B cell (primary cell): Measurements from ENCODE around the gene SMAGP. TPM values are rescaled to one million over a fixed set of nuclear protein-coding genes. Genes with fewer than 3 reads are reported as not detected.

Source experiments
- ATAC-seq: fragments of 200-7000 bp; cut with Tn5 transposase; one replicate; pipeline ENCODE4 v1.10.0; 2021; ENCODE audit warnings: low read depth, mild to moderate bottlenecking, moderate number of reproducible peaks, moderate library complexity
- CTCF ChIA-PET: fragments of 350-600 bp; sonication (Branson Sonifier 250); formaldehyde crosslinking; loops from one replicate; lab custom pipeline; 2021; ENCODE audit warnings: antibody characterized with exemption, inconsistent platforms; lab: Charles Lee
- POLR2A ChIA-PET: fragments of 350-600 bp; sonication (Branson Sonifier 250); formaldehyde crosslinking; loops from one replicate; lab custom pipeline; 2021; ENCODE audit warnings: antibody characterized with exemption; lab: Charles Lee
- DNase-seq: peaks from one replicate; pipeline ENCODE4 v3.0.0; 2013
- H2AFZ ChIP-seq: 2 replicates; pipeline ENCODE4 v1.6.1; 2012; ENCODE audit warnings: mild to moderate bottlenecking, low read depth, low read length; ENCODE audit not compliant: insufficient read depth, poor library complexity, severe bottlenecking
- H3K27ac ChIP-seq, 2 donors: 1 replicate in 1 of 2; 2 replicates in 1 of 2; pipeline ENCODE4 v1.5.1; 2012 to 2013; ENCODE audit warnings: low read length in 2 of 2, mild to moderate bottlenecking in 2 of 2, moderate library complexity in 1 of 2
- H3K27me3 ChIP-seq, 4 experiments: fragments of 200-600 bp in 1 of 4; sonication (generic) in 1 of 4; replicated peaks in 1 of 4; 1 replicate in 2 of 4; 2 replicates in 2 of 4; pipeline versions ENCODE4 v1.6.1 to v1.7.0; 2013 to 2016; ENCODE audit warnings: low read length in 3 of 4, mild to moderate bottlenecking in 2 of 4, mixed read lengths in 1 of 4, moderate library complexity in 1 of 4; ENCODE audit not compliant: insufficient read depth in 4 of 4, control insufficient read depth in 3 of 4; ENCODE audit errors: control extremely low read depth in 1 of 4
- H3K36me3 ChIP-seq, 2 experiments: replicated peaks in 1 of 2; 1 replicate in 1 of 2; 2 replicates in 1 of 2; pipeline versions ENCODE4 v1.6.1 to v1.7.1; 2013; ENCODE audit warnings: low read length in 1 of 2; ENCODE audit not compliant: insufficient read depth in 2 of 2, control insufficient read depth in 1 of 2; ENCODE audit errors: control extremely low read depth in 1 of 2, extremely low read depth in 1 of 2
- H3K4me1 ChIP-seq, 2 donors: fragments of 200-600 bp in 1 of 2; sonication (generic) in 1 of 2; 1 replicate in 1 of 2; 2 replicates in 1 of 2; pipeline versions ENCODE4 v1.5.1 to v1.6.1; 2013 to 2017; ENCODE audit warnings: low read length in 2 of 2; ENCODE audit not compliant: control insufficient read depth in 2 of 2, insufficient read depth in 2 of 2
- H3K4me2 ChIP-seq: replicated peaks from 2 replicates; pipeline ENCODE3; 2012; ENCODE audit warnings: mild to moderate bottlenecking, low read depth, low read length; ENCODE audit not compliant: poor library complexity, severe bottlenecking
- H3K4me3 ChIP-seq, 5 experiments: fragments of 200-600 bp in 1 of 5; sonication (generic) in 1 of 5; 1 replicate in 3 of 5; 2 replicates in 2 of 5; pipeline versions ENCODE4 v1.5.1 to v1.7.0; 2011 to 2016; ENCODE audit warnings: low read length in 4 of 5, mild to moderate bottlenecking in 4 of 5, low read depth in 2 of 5, control low read depth in 1 of 5, moderate library complexity in 1 of 5; ENCODE audit not compliant: insufficient read depth in 1 of 5; ENCODE audit errors: control extremely low read depth in 1 of 5, extremely low read depth in 1 of 5
- H3K79me2 ChIP-seq: fragments of 200-600 bp; sonication (generic); one replicate; pipeline ENCODE4 v1.6.0; 2016; ENCODE audit warnings: low read length; ENCODE audit not compliant: control insufficient read depth, insufficient read depth
- H3K9ac ChIP-seq: fragments of 200-600 bp; sonication (generic); 2 replicates; pipeline ENCODE4 v1.6.1; 2017; ENCODE audit warnings: mild to moderate bottlenecking, low read length, moderate library complexity
- H3K9me3 ChIP-seq, 3 donors: one replicate each; pipeline versions ENCODE4 v1.6.1 to v1.7.1; 2013; ENCODE audit warnings: low read length in 2 of 3; ENCODE audit not compliant: control insufficient read depth in 2 of 3, insufficient read depth in 1 of 3; ENCODE audit errors: control extremely low read depth in 1 of 3
- H4K20me1 ChIP-seq: 2 replicates; pipeline ENCODE4 v1.6.0; 2012; ENCODE audit warnings: mild to moderate bottlenecking, low read length; ENCODE audit not compliant: insufficient read depth, control insufficient read depth, poor library complexity, severe bottlenecking
- H3K27ac Mint-ChIP-seq: one replicate; pipeline ENCODE4 v1.8.0; 2021; ENCODE audit warnings: mixed read lengths
- H3K27me3 Mint-ChIP-seq: one replicate; pipeline ENCODE4 v1.8.0; 2021; ENCODE audit warnings: mixed read lengths
- H3K4me1 Mint-ChIP-seq: one replicate; pipeline ENCODE4 v1.8.0; 2021; ENCODE audit warnings: mixed read lengths
- H3K4me3 Mint-ChIP-seq: one replicate; pipeline ENCODE4 v1.8.0; 2021; ENCODE audit warnings: mixed read lengths
- H3K9me3 Mint-ChIP-seq: one replicate; pipeline ENCODE4 v1.8.0; 2022; ENCODE audit warnings: mixed read lengths; ENCODE audit not compliant: insufficient read depth
- EZH2 ChIP-seq: IDR thresholded peaks from 2 replicates; pipeline ENCODE4 v1.6.1; 2012; ENCODE audit warnings: borderline replicate concordance, low read depth, mild to moderate bottlenecking, moderate library complexity, low read length; ENCODE audit not compliant: insufficient read depth, poor library complexity, severe bottlenecking
- WGBS: methylation state at CpG from one replicate; pipeline ENCODE4 v1.1.5; 2013; ENCODE audit warnings: missing lambda C conversion rate; ENCODE audit not compliant: insufficient coverage; 5-methylcytosine and 5-hydroxymethylcytosine counted together
- intact Hi-C: fragments of 100-400 bp; cut with micrococcal nuclease; formaldehyde crosslinking; loops from one replicate; pipeline ENCODE4 v1.10.0; 2022
- polyA plus RNA-seq: library from polyadenylated mRNA; depleted of rRNA; stranded (reverse); fragments of >200 nt; gene quantifications from 2 replicates; pipeline ENCODE4 v1.2.3, GENCODE V29; 2012
- total RNA-seq, 2 donors: library from RNA; stranded (reverse); fragments of 120-200 nt in 1 of 2; gene quantifications; 1 replicate in 1 of 2; 2 replicates in 1 of 2; pipeline versions ENCODE4 v1.2.3 to v1.2.4, GENCODE V29; 2013 to 2022
- TF ChIP-seq, protein P1 (sequence below): fragments of 200-600 bp; IDR thresholded peaks from one replicate; pipeline ENCODE4 v1.8.0; 2022; ENCODE audit warnings: antibody characterized with exemption, mild to moderate bottlenecking

SMAGP gene
- total and polyA plus RNA-seq, 2 donors (not counting 1 experiment from before 2014, with no cell fraction given): 10.4 to 21.6 TPM

DNA sequence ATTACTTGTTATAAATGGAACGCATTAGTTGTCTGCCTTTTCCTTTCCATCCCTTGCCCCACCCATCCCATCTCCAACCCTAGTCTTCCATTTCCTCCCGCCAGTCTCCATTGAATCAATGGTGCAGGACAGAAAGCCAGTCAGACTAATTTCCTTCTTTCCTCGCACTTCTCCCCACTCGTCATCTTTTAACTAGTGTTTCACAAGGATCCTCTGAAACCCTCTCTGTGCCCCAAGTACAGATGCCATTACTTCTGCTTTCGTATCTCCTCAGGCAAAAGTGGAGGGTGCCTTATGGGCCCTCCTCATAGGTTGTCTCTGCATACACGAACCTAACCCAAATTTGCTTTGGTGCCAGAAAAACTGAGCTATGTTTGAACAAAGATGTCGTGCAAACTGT is 27.3 kb downstream of the SMAGP start:
- Histone ChIP-seq H2AFZ (no peak overlapping the region), H3K36me3 (peaks cover 2 to 59% of the 10 kb centered on the region in 2 experiments), H3K27me3 (no peaks in the 10 kb centered on the region), H3K4me1 (peaks cover 44 to 54% of the 10 kb centered on the region in 2 donors), H3K79me2 (peaks cover 35% of the 10 kb centered on the region), H3K9me3 (no peaks in the 10 kb centered on the region), H3K4me2 (no peak overlapping the region), H3K27ac (no peak overlapping the region), H3K9ac (no peak overlapping the region), H3K4me3 (no peak overlapping the region), H4K20me1 (peaks cover 45% of the 10 kb centered on the region)
- ChIA-PET CTCF (interaction anchor here (0.8 to 1.8 kb wide), 3 partner anchors 13 to 49 kb away, joined by 3 to 5 read pairs (median 4); no protein-coding TSS in a partner anchor), POLR2A (no interaction called here)
- TF ChIP-seq EZH2: no peak
- TF ChIP-seq, protein P1, sequence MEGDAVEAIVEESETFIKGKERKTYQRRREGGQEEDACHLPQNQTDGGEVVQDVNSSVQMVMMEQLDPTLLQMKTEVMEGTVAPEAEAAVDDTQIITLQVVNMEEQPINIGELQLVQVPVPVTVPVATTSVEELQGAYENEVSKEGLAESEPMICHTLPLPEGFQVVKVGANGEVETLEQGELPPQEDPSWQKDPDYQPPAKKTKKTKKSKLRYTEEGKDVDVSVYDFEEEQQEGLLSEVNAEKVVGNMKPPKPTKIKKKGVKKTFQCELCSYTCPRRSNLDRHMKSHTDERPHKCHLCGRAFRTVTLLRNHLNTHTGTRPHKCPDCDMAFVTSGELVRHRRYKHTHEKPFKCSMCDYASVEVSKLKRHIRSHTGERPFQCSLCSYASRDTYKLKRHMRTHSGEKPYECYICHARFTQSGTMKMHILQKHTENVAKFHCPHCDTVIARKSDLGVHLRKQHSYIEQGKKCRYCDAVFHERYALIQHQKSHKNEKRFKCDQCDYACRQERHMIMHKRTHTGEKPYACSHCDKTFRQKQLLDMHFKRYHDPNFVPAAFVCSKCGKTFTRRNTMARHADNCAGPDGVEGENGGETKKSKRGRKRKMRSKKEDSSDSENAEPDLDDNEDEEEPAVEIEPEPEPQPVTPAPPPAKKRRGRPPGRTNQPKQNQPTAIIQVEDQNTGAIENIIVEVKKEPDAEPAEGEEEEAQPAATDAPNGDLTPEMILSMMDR: no peak
- peaks cover 67% of the 10 kb centered on the region for H3K4me1 Mint-ChIP-seq
- H3K27ac Mint-ChIP-seq: peak overlapping the region; percentile 38
- WGBS: 88% methylated on average over 6 of the region's 7 CpGs
- DNase-seq: no peak
- H3K27me3 Mint-ChIP-seq: no peaks in the 10 kb centered on the region
- no peaks in the 10 kb centered on the region for H3K9me3 Mint-ChIP-seq
- peak overlapping the region; percentile 20 for H3K4me3 Mint-ChIP-seq
- intact Hi-C loops: loop anchor here (10.0 kb wide), 1 partner anchor 478 kb away; the partner anchor contains the start of gene ATF1
- ATAC-seq: no peak

DNA sequence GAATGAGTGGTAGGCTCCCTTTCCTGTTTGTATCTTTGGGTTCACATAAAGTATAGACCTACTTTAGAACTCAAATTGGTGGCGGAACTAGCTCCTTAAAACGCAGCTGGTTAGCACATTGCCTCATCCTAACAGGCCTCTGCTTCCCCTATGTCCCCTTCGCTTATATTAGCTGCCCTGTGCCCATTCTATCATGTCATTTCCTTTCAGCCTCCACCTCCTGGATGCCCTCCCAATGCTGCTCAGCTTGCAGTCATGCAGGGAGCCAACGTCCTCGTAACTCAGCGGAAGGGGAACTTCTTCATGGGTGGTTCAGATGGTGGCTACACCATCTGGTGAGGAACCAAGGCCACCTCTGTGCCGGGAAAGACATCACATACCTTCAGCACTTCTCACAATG is 28.1 kb downstream of the SMAGP start:
- Histone ChIP-seq H3K27ac (no peak overlapping the region), H3K9me3 (no peaks in the 10 kb centered on the region), H3K9ac (no peak overlapping the region), H2AFZ (no peak overlapping the region), H3K27me3 (no peaks in the 10 kb centered on the region), H3K4me1 (peaks cover 36 to 49% of the 10 kb centered on the region in 2 donors), H3K4me3 (no peak overlapping the region), H3K36me3 (peaks cover 2 to 57% of the 10 kb centered on the region in 2 experiments), H3K79me2 (peaks cover 29% of the 10 kb centered on the region), H3K4me2 (no peak overlapping the region), H4K20me1 (peaks cover 45% of the 10 kb centered on the region)
- no peaks in the 10 kb centered on the region for H3K27me3 Mint-ChIP-seq
- TF ChIP-seq, protein P1: no peak
- no peak for TF ChIP-seq EZH2
- no peaks in the 10 kb centered on the region for H3K9me3 Mint-ChIP-seq
- H3K4me3 Mint-ChIP-seq: peak overlapping the region; percentile 52
- ATAC-seq: no peak
- peaks cover 60% of the 10 kb centered on the region for H3K4me1 Mint-ChIP-seq
- DNase-seq: no peak
- ChIA-PET POLR2A (no interaction called here), CTCF (interaction anchor here (1.0 to 2.0 kb wide), 3 partner anchors 19 to 99 kb away, joined by 3 to 8 read pairs (median 5); no protein-coding TSS in a partner anchor)
- intact Hi-C loops: loop anchor here (10.0 kb wide), 1 partner anchor 477 kb away; the partner anchor contains the start of gene ATF1
- WGBS: 78% methylated on average over 6 of the region's 7 CpGs
- H3K27ac Mint-ChIP-seq: no peak overlapping the region
